ENCODE results near the gene MMP11. TPM values are rescaled to one million over a fixed set of nuclear protein-coding genes. Genes with fewer than 3 reads are reported as not detected.
A peak's percentile ranks its signal among the peaks of the same experiment; 100 is the strongest.
"Not testable (repeated sequence)": the region's sequence is repeated elsewhere in the genome, so short reads cannot be mapped to it uniquely, and the experiment has no call there.

The MMP11 gene, protein sequence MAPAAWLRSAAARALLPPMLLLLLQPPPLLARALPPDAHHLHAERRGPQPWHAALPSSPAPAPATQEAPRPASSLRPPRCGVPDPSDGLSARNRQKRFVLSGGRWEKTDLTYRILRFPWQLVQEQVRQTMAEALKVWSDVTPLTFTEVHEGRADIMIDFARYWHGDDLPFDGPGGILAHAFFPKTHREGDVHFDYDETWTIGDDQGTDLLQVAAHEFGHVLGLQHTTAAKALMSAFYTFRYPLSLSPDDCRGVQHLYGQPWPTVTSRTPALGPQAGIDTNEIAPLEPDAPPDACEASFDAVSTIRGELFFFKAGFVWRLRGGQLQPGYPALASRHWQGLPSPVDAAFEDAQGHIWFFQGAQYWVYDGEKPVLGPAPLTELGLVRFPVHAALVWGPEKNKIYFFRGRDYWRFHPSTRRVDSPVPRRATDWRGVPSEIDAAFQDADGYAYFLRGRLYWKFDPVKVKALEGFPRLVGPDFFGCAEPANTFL
- 1 to 10 TPM; 2.1 to 2.4 TPM for total RNA-seq

DNA sequence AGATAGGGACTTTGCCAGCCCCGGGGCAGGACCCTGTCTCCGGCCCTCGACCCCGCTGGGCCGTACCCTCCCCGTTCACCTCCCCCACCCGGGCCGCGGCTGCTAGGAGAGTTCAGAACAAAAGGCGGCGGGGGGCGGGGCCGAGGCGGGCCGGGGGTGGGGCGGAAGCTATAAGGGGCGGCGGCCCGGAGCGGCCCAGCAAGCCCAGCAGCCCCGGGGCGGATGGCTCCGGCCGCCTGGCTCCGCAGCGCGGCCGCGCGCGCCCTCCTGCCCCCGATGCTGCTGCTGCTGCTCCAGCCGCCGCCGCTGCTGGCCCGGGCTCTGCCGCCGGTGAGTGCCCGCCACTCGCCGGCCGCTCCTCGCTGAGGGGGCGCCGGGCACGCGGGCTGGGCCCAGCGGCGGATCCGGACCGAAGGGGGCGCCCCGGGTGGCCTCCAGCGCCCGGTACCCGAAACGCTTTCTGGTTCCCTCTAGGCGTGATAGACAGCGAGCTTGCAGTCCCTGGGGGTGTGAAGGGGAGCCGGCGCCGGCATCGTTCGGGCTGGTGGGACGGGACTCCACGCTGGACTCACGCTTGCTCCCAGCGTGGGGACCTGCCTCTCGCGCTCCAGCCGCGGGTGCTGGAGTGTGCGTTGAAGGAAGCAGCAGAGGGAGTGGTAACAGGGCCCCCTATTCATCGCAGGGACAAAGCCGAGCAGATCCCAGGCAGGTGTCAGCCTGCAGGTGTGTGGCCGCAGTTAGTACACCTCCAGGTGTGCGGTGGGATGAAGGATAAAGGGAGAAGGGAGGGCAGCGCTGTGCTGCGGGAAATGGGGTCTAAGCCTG lies at the start of gene MMP11:
TSS of gene MMP11 (plus strand) at position 201 of the 825 bp plus-strand sequence. CDS start at position 223, 22 bp downstream.
- Mint-ChIP-seq H3K9me3 (no peaks in the 10 kb centered on the region), H3K36me3 (no peaks in the 10 kb centered on the region), H3K4me1 (peaks cover 11% of the 10 kb centered on the region), H3K27ac (no peak within 1 kb of the TSS), H3K27me3 (peaks cover 12% of the 10 kb centered on the region), H3K4me3 (peak within 1 kb of the TSS; percentile 74)
- ATAC-seq (ENCODE audit: low read depth) = peak; percentile 51
- peak; percentile 76 for DNase-seq
- POLR2A ChIA-PET = interaction anchor here (0.6 to 2.3 kb wide), 6 partner anchors 10 to 290 kb away, joined by 3 to 10 read pairs (median 4); partner anchors contain the start of genes C22orf15, DERL3 and SLC2A11

- not testable (repeated sequence) for H3K36me3 Mint-ChIP-seq
Measured at GRCh38 chr22:23728108-23728507, 44.5 kb upstream of the MMP11 start.

DNA sequence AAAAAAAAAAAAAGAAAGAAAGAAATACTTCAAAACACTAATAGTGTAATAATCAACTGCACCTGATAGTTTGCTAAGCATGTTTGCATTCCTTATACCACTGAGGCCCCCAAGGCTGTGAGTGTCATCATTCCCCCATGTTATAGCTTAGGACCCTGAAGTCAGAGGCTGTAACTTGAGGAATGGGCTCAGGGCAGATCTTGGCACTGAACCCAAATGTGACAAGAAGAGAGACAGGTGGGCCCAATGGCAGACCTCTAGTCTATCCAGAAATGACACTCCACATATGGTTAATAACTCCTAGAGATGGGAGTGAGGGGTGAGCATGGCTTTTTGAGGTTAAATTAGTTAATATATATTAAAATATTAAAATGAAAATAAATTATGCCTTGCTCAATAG lies 35.0 kb upstream of the MMP11 start:
- peaks cover 2% of the 10 kb centered on the region for H3K27me3 Mint-ChIP-seq
- H3K4me1 Mint-ChIP-seq = peaks cover 9% of the 10 kb centered on the region
- H3K27ac Mint-ChIP-seq = no peak overlapping the region
- H3K36me3 Mint-ChIP-seq = no peaks in the 10 kb centered on the region
- ATAC-seq (ENCODE audit: low read depth) (no peak), DNase-seq (no peak)
- POLR2A ChIA-PET = interaction anchor here (0.7 to 0.9 kb wide), 3 partner anchors 13 to 101 kb away, joined by 3 to 6 read pairs (median 3); partner anchors contain the start of genes DERL3 and ZNF70
- no peak overlapping the region for H3K4me3 Mint-ChIP-seq
- H3K9me3 Mint-ChIP-seq = no peaks in the 10 kb centered on the region

More at GRCh38 chr22:23728108-23728507, 44.5 kb upstream of the MMP11 start:
- H3K4me3 Mint-ChIP-seq; POLR2A ChIA-PET; H3K27ac Mint-ChIP-seq; H3K9me3 Mint-ChIP-seq; H3K4me1 Mint-ChIP-seq; ATAC-seq (ENCODE audit: low read depth); DNase-seq: not testable (repeated sequence)
- H3K27me3 Mint-ChIP-seq = peaks cover 25% of the 10 kb centered on the region

GRCh38 chr22:23742505-23743264 lies 30.0 kb upstream of the MMP11 start:
- H3K4me1 Mint-ChIP-seq = peaks cover 6% of the 10 kb centered on the region
- peaks cover 21% of the 10 kb centered on the region for H3K36me3 Mint-ChIP-seq
- POLR2A ChIA-PET = interaction anchor here (1.4 kb wide), 1 partner anchor 8 kb away, joined by 3 read pairs; the partner anchor contains the start of gene ZNF70
- H3K4me3 Mint-ChIP-seq = no peak overlapping the region
- no peak for DNase-seq
- no peak overlapping the region for H3K27ac Mint-ChIP-seq
- H3K9me3 Mint-ChIP-seq = peaks cover 7% of the 10 kb centered on the region
- no peak for ATAC-seq (ENCODE audit: low read depth)
- no peaks in the 10 kb centered on the region for H3K27me3 Mint-ChIP-seq

GRCh38 chr22:23743303-23743705 lies 29.3 kb upstream of the MMP11 start:
- Mint-ChIP-seq H3K27ac (no peak overlapping the region), H3K4me3 (no peak overlapping the region), H3K9me3 (peaks cover 7% of the 10 kb centered on the region), H3K27me3 (no peaks in the 10 kb centered on the region), H3K36me3 (peaks cover 21% of the 10 kb centered on the region), H3K4me1 (peaks cover 6% of the 10 kb centered on the region)
- POLR2A ChIA-PET = interaction anchor here (1.4 kb wide), 1 partner anchor 8 kb away, joined by 3 read pairs; the partner anchor contains the start of gene ZNF70
- DNase-seq = no peak
- ATAC-seq (ENCODE audit: low read depth) = no peak

DNA sequence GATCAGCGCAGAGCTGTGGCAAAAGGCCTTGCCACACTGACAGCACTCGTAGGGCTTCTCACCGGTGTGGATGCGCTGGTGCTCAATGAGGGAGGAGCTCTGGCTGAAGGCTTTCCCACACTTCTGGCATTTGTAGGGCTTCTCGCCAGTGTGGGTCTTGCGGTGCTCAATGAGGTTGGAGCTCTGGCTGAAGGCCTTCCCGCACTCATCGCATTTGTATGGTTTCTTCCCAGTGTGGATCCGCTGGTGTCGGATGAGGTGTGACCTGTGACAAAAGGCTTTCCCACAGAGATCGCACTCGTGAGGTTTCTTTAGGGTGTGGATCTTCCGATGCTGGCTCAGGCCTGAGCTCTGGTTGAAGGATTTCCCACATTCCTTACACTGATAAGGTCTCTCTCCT lies 28.6 kb upstream of the MMP11 start:
- H3K36me3 Mint-ChIP-seq = peaks cover 21% of the 10 kb centered on the region
- H3K27me3 Mint-ChIP-seq = no peaks in the 10 kb centered on the region
- no peak overlapping the region for H3K4me3 Mint-ChIP-seq
- ATAC-seq (ENCODE audit: low read depth) = no peak
- no peak overlapping the region for H3K27ac Mint-ChIP-seq
- H3K4me1 Mint-ChIP-seq = peaks cover 3% of the 10 kb centered on the region
- POLR2A ChIA-PET = no interaction called here
- no peak for DNase-seq
- peaks cover 7% of the 10 kb centered on the region for H3K9me3 Mint-ChIP-seq

DNA sequence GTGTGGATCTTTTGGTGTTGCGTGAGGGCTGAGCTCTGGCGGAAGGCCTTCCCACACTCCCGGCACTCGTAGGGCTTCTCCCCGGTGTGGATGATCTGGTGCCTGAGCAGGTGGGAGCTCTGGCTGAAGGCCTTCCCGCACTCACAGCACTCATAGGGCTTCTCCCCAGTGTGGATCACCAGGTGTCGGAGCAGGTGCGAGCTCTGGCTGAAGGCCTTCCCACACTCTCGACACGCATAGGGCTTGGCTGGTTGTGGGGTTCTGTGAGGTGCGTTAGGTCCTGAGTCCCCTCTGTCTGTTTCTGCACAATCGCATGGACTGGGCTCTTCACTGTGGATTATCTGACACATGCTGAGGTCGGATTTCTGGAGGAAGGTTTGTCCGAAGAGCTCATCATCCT lies 28.2 kb upstream of the MMP11 start:
- Mint-ChIP-seq H3K27ac (no peak overlapping the region), H3K4me3 (no peak overlapping the region), H3K9me3 (peaks cover 7% of the 10 kb centered on the region), H3K27me3 (no peaks in the 10 kb centered on the region), H3K4me1 (peaks cover 3% of the 10 kb centered on the region), H3K36me3 (peaks cover 21% of the 10 kb centered on the region)
- ATAC-seq (ENCODE audit: low read depth) (no peak), DNase-seq (no peak)
- POLR2A ChIA-PET = no interaction called here

- no peak for DNase-seq
- Mint-ChIP-seq H3K4me1 (peaks cover 12% of the 10 kb centered on the region), H3K27ac (no peak overlapping the region), H3K9me3 (peaks cover 7% of the 10 kb centered on the region), H3K36me3 (peaks cover 22% of the 10 kb centered on the region), H3K27me3 (no peaks in the 10 kb centered on the region), H3K4me3 (no peak overlapping the region)
- POLR2A ChIA-PET = no interaction called here
- no peak for ATAC-seq (ENCODE audit: low read depth)
Measured at GRCh38 chr22:23745791-23746190, 26.9 kb upstream of the MMP11 start.

DNA sequence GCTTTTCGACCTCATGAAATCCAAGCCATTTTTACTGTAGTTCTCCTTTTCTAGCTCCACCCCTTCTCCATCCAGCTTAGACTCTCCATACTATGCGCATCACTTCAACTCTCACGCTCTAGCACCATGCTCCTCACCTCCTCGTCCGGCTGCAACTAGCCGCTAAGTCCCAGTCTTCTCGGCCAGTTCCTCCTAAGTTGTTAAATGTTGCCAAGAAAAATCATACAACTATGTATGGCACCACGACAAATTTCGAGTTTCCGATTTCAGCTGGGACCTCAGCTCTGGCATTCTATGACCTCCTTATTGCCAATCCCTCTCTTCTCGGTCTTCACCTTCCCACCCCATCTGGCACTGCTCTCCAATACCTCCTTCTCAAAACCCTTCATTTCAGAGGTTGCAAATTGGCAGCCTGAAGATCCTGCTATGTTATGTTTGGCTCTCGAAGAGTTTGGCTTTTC lies 22.8 kb upstream of the MMP11 start:
- DNase-seq = no peak
- H3K9me3 Mint-ChIP-seq = peaks cover 2% of the 10 kb centered on the region
- H3K27me3 Mint-ChIP-seq = no peaks in the 10 kb centered on the region
- peaks cover 9% of the 10 kb centered on the region for H3K36me3 Mint-ChIP-seq
- no peak for ATAC-seq (ENCODE audit: low read depth)
- POLR2A ChIA-PET = interaction anchor here (1.1 to 1.7 kb wide), 2 partner anchors 8 to 16 kb away, joined by 4 to 5 read pairs; no protein-coding TSS in a partner anchor
- H3K4me1 Mint-ChIP-seq = peaks cover 12% of the 10 kb centered on the region
- H3K27ac Mint-ChIP-seq = no peak overlapping the region
- H3K4me3 Mint-ChIP-seq = peak overlapping the region; percentile 82

DNA sequence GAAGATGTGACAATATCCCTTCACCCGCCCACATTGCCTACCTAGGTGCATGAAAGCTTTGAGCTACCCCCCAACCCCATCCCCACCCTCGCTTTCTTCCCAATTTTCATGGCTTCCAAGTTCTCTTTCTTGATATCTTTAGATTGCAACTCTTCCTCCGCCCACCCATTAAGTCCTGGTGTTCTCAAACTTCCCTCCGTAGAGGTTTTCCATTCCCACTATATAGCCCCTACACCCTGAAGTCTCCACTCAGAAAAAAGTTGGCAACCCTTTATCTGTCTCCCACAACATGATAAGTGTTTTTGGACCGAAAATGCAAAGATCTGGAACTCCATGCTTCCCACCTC lies 22.3 kb upstream of the MMP11 start:
- ATAC-seq (ENCODE audit: low read depth) = no peak
- Mint-ChIP-seq H3K27ac (peak overlapping the region; percentile 77), H3K27me3 (no peaks in the 10 kb centered on the region), H3K4me1 (peaks cover 12% of the 10 kb centered on the region), H3K9me3 (peaks cover 2% of the 10 kb centered on the region), H3K36me3 (peaks cover 5% of the 10 kb centered on the region), H3K4me3 (peak overlapping the region; percentile 82)
- DNase-seq = no peak
- POLR2A ChIA-PET = interaction anchor here (0.6 to 2.3 kb wide), 13 partner anchors 8 to 127 kb away, joined by 3 to 16 read pairs (median 4); partner anchors contain the start of gene SLC2A11

DNA sequence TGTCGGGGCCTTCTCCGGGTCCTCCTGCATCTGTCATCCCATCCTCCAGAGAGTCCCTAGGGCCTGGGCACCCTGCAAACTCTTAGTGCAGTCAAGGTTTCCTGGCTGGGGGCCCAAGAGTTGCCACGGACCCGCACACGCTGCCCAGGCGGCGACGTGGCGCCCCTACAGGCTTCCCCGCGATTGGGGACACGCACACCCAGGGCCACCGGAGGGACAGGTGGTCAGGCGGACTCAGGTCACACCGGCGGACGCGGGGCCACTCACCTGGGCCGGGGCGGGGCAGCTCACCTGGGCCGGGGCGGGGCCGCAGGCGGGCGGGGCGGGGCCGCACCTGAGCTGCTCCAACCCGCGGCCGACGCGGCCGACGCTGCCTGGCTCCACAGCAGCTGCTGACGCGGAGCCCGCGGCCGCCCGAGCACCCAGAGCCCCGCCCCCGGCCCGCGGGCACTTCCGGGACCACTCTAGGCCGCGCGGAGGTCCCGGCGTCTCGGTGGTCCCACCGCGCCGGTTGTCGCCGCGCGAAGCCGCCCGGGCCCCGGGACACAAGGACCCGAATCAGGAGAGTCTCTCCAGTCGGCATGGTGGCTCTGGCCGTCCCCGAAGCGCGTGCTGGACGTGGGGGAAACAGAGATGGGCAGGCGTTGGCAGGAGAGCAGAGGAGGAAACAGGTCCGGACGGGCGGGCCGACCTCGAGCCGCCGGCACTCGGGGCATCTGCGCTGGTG lies 21.8 kb upstream of the MMP11 start, which contains the start of gene ZNF70:
TSS of gene ZNF70 (minus strand) at position 399 of the 727 bp plus-strand sequence. CDS start 5,972 bp downstream, outside the sequence.
- ATAC-seq (ENCODE audit: low read depth) (peak; percentile 99), DNase-seq (peak; percentile 95)
- POLR2A ChIA-PET = interaction anchor here (0.6 to 2.3 kb wide), 16 partner anchors 8 to 128 kb away, joined by 3 to 16 read pairs (median 4); partner anchors contain the start of genes C22orf15 and SLC2A11
- Mint-ChIP-seq H3K4me3 (peak within 1 kb of the TSS; percentile 83), H3K9me3 (peaks cover 1% of the 10 kb centered on the region), H3K27me3 (no peaks in the 10 kb centered on the region), H3K27ac (peak within 1 kb of the TSS; percentile 79), H3K36me3 (peaks cover 2% of the 10 kb centered on the region), H3K4me1 (peaks cover 12% of the 10 kb centered on the region)
